K562 (cell line): Measurements from ENCODE around the gene RNF151. TPM values are rescaled to one million over a fixed set of nuclear protein-coding genes. Genes with fewer than 3 reads are reported as not detected.
A peak's percentile ranks its signal among the peaks of the same experiment; 100 is the strongest.

ENCODE experiments used
- ATAC-seq: fragments of 200-7000 bp; cut with Tn5 transposase; 3 replicates; pipeline ENCODE4 v1.9.1; 2020; ENCODE audit warnings: moderate library complexity
- BruUV-seq: library from RNA; stranded (reverse); fragments of 400-500 nt; replicated peaks from 2 replicates; lab custom pipeline; 2021; lab: Mats Ljungman, UMichigan
- CTCF ChIA-PET: fragments of 300-600 bp; formaldehyde crosslinking; extraction: SDS; loops from one replicate; lab custom pipeline; 2021; ENCODE audit warnings: low intra/inter-chr PET ratio; lab: Yijun Ruan, JAX
- POLR2A ChIA-PET: fragments of 300-600, 350-650 bp; sonication (Branson Sonifier 250); formaldehyde crosslinking; extraction: SDS; loops from one replicate; lab custom pipeline; 2021; ENCODE audit warnings: antibody characterized with exemption, inconsistent platforms; lab: Yijun Ruan, JAX
- DNase-seq, 4 experiments: peaks; one replicate each; pipeline versions ENCODE4 v3.0.0 to v3.0.0-alpha.2; 2011 to 2018; ENCODE audit warnings: low spot score in 3 of 4, mixed read lengths in 3 of 4; ENCODE audit errors: extremely low read depth in 1 of 4
- FAIRE-seq: peaks from 2 replicates; lab custom pipeline; 2011; peaks lifted over from hg19 to GRCh38; lab: Jason Lieb, UNC
- H2AFZ ChIP-seq: 2 replicates; pipeline ENCODE4 v1.6.0; 2011; ENCODE audit warnings: low read depth, low read length, control low read depth, inconsistent platforms
- H3K27ac ChIP-seq: fragments of 200-600 bp; 3 replicates; pipeline ENCODE4 v1.8.0; 2011; ENCODE audit warnings: low read depth, mild to moderate bottlenecking, control low read depth, inconsistent platforms, low read length, moderate library complexity, mixed read lengths; ENCODE audit errors: extremely low read depth
- H3K27me3 ChIP-seq, 2 experiments: fragments of 300-600 bp in 1 of 2; 2 replicates in 1 of 2; 3 replicates in 1 of 2; pipeline versions ENCODE4 v1.6.0 to v1.8.0; 2011; ENCODE audit warnings: inconsistent platforms in 2 of 2, low read length in 2 of 2, mild to moderate bottlenecking in 1 of 2, mixed read lengths in 1 of 2, moderate library complexity in 1 of 2; ENCODE audit not compliant: control insufficient read depth in 2 of 2, insufficient read depth in 2 of 2
- H3K36me3 ChIP-seq: fragments of 300-600 bp; 3 replicates; pipeline ENCODE4 v1.8.0; 2011; ENCODE audit warnings: mild to moderate bottlenecking, low read length, inconsistent platforms; ENCODE audit not compliant: control insufficient read depth, insufficient read depth
- H3K4me1 ChIP-seq, 2 experiments: fragments of 200-600 bp in 1 of 2; replicated peaks in 1 of 2; 2 replicates in 1 of 2; 3 replicates in 1 of 2; pipeline versions ENCODE4 v1.5.1 to v1.8.0; 2011; ENCODE audit warnings: inconsistent platforms in 2 of 2, low read length in 2 of 2, mild to moderate bottlenecking in 1 of 2, mixed read lengths in 1 of 2, moderate library complexity in 1 of 2; ENCODE audit not compliant: control insufficient read depth in 2 of 2, insufficient read depth in 2 of 2
- H3K4me2 ChIP-seq: 2 replicates; pipeline ENCODE4 v1.6.1; 2011; ENCODE audit warnings: low read length, control low read depth, inconsistent platforms, mixed read lengths; ENCODE audit not compliant: insufficient read depth
- H3K4me3 ChIP-seq: fragments of 200-600 bp; sonication (generic), shearing (Covaris generic); 2 replicates; pipeline ENCODE4 v1.5.1; 2016; ENCODE audit warnings: control low read depth, inconsistent platforms
- H3K79me2 ChIP-seq: fragments of 200-600 bp; 3 replicates; pipeline ENCODE4 v1.8.0; 2011; ENCODE audit warnings: low read length, inconsistent platforms; ENCODE audit not compliant: control insufficient read depth, insufficient read depth
- H3K9ac ChIP-seq, 2 experiments: 2 replicates each; pipeline versions ENCODE4 v1.6.0 to v1.6.1; 2011; ENCODE audit warnings: low read depth in 2 of 2, low read length in 2 of 2, control low read depth in 1 of 2, inconsistent platforms in 1 of 2, mild to moderate bottlenecking in 1 of 2, mixed read lengths in 1 of 2; ENCODE audit not compliant: insufficient read depth in 1 of 2
- H3K9me1 ChIP-seq: one replicate; pipeline ENCODE4 v1.6.0; 2011; ENCODE audit warnings: inconsistent platforms, mild to moderate bottlenecking, low read length, moderate library complexity; ENCODE audit not compliant: control insufficient read depth, insufficient read depth
- H3K9me3 ChIP-seq: replicated peaks from 2 replicates; pipeline ENCODE4 v1.5.1; 2011; ENCODE audit warnings: low read depth, low read length, inconsistent platforms; ENCODE audit not compliant: control insufficient read depth, insufficient read depth
- H4K20me1 ChIP-seq: replicated peaks from 2 replicates; pipeline ENCODE4 v1.6.1; 2011; ENCODE audit warnings: low read length, inconsistent platforms, mixed read lengths; ENCODE audit not compliant: control insufficient read depth, insufficient read depth
- ETS2 ChIP-seq: IDR thresholded peaks from 2 replicates; pipeline ENCODE4 v1.6.1; 2016; ENCODE audit warnings: borderline replicate concordance, missing genetic modification characterization, mild to moderate bottlenecking, moderate library complexity, missing compliant biosample characterization; ENCODE audit not compliant: poor library complexity, severe bottlenecking
- ETV1 ChIP-seq: fragments of 450-650 bp; conservative IDR thresholded peaks from 2 replicates; pipeline ENCODE4 v1.6.1; 2016; ENCODE audit warnings: missing genetic modification characterization, control low read depth, low read depth, missing compliant biosample characterization
- FOSL1 ChIP-seq: fragments of 200-800 bp; sonication (Bioruptor generic); conservative IDR thresholded peaks from 2 replicates; pipeline ENCODE4 v1.6.1; 2016; ENCODE audit warnings: missing genetic modification characterization, missing compliant biosample characterization
- FOXJ2 ChIP-seq: fragments of 200-800 bp; sonication (Bioruptor generic); IDR thresholded peaks from 2 replicates; pipeline ENCODE4 v1.6.1; 2016; ENCODE audit warnings: missing genetic modification characterization, missing compliant biosample characterization
- FOXM1 ChIP-seq, 2 experiments: fragments of 450-650 bp in 1 of 2; sonication (generic) in 1 of 2; formaldehyde crosslinking in 1 of 2; IDR thresholded peaks; 2 replicates each; pipeline versions ENCODE4 v1.6.1 to v1.9.0; 2017 to 2022; ENCODE audit warnings: low read depth in 2 of 2, mild to moderate bottlenecking in 2 of 2, missing genetic modification reagents in 1 of 2, moderate library complexity in 1 of 2
- IFI16 ChIP-seq: fragments of 250-450 bp; sonication (Bioruptor Pico); IDR thresholded peaks from 2 replicates; pipeline ENCODE4 v2.1.2; 2022; ENCODE audit warnings: mild to moderate bottlenecking, inconsistent platforms
- MED1 ChIP-seq: sonication (generic); formaldehyde crosslinking; IDR thresholded peaks from 2 replicates; pipeline ENCODE4 v1.8.1; 2023; ENCODE audit warnings: missing genetic modification reagents, borderline replicate concordance
- MITF ChIP-seq: IDR thresholded peaks from 2 replicates; pipeline ENCODE4 v1.6.1; 2014; ENCODE audit warnings: antibody characterized with exemption
- MLX ChIP-seq, 2 experiments: fragments of 450-650 bp in 1 of 2; sonication (generic) in 1 of 2; formaldehyde crosslinking; conservative IDR thresholded peaks; 2 replicates each; pipeline versions ENCODE4 v1.4.0 to v1.8.1; 2020 to 2022; ENCODE audit warnings: mild to moderate bottlenecking in 1 of 2, missing genetic modification reagents in 1 of 2
- NR2C2 ChIP-seq, 2 experiments: fragments of 200-800 bp in 1 of 2; sonication (Bioruptor generic) in 1 of 2; sonication (generic) in 1 of 2; formaldehyde crosslinking in 1 of 2; IDR thresholded peaks; 2 replicates each; pipeline versions ENCODE4 v1.6.1 to v1.8.0; 2016 to 2022; ENCODE audit warnings: mild to moderate bottlenecking in 1 of 2, missing compliant biosample characterization in 1 of 2, missing genetic modification characterization in 1 of 2, missing genetic modification reagents in 1 of 2
- PRPF4 ChIP-seq: fragments of 200-400 bp; formaldehyde crosslinking; IDR thresholded peaks from one replicate; pipeline ENCODE4 v1.6.1; 2017; ENCODE audit warnings: low read length, low read depth, mild to moderate bottlenecking; ENCODE audit not compliant: insufficient read depth, poor library complexity, severe bottlenecking
- RBFOX2 ChIP-seq: fragments of 200-400 bp; formaldehyde crosslinking; IDR thresholded peaks from 2 replicates; pipeline ENCODE4 v1.6.1; 2017; ENCODE audit warnings: low read depth, mild to moderate bottlenecking, low read length, moderate library complexity
- SIN3A ChIP-seq, 2 experiments: fragments of 150-350 bp in 1 of 2; IDR thresholded peaks; 2 replicates each; pipeline ENCODE4 v1.6.1; 2011 to 2016; ENCODE audit warnings: borderline replicate concordance in 2 of 2, low read depth in 2 of 2, low read length in 2 of 2, mild to moderate bottlenecking in 2 of 2, moderate library complexity in 2 of 2; ENCODE audit not compliant: control insufficient read depth in 1 of 2
- ZNF408 ChIP-seq: fragments of 250-450 bp; sonication (Bioruptor Pico); IDR thresholded peaks from 2 replicates; pipeline ENCODE4 v1.4.0; 2020; ENCODE audit warnings: low read depth, mild to moderate bottlenecking, moderate library complexity
- ZNF561 ChIP-seq: fragments of 450-650 bp; formaldehyde crosslinking; conservative IDR thresholded peaks from 2 replicates; pipeline ENCODE4 v1.4.0; 2020; ENCODE audit warnings: mild to moderate bottlenecking, moderate library complexity
- ZZZ3 ChIP-seq: fragments of 450-650 bp; IDR thresholded peaks from 2 replicates; pipeline ENCODE4 v1.6.1; 2016; ENCODE audit warnings: antibody characterized with exemption, mild to moderate bottlenecking, moderate library complexity
- WGBS: fragments of 100-300 bp; shearing (Covaris generic); methylation state at CpG from one replicate; pipeline ENCODE4 v1.1.6; 2016; ENCODE audit warnings: low coverage, mixed read lengths; ENCODE audit not compliant: insufficient coverage; ENCODE audit errors: missing lambda C conversion rate; 5-methylcytosine and 5-hydroxymethylcytosine counted together
- in situ Hi-C: fragments of 300-500 bp; cut with MboI; formaldehyde crosslinking; loops from 4 replicates; pipeline ENCODE4 v1.15.0; 2018; ENCODE audit warnings: inconsistent platforms, mixed read lengths
- intact Hi-C: fragments of 100-400 bp; cut with micrococcal nuclease; formaldehyde crosslinking; loops from 2 replicates; pipeline ENCODE4 v1.14.2; 2022
- polyA plus RNA-seq, 8 experiments: library from polyadenylated mRNA; depleted of rRNA in 4 of 8; stranded (reverse) in 5 of 8; unstranded in 3 of 8; fragments of >200 nt; fragmentation: Nextera tagmentation in 2 of 8; fragmentation: Illumina TruSeq in 1 of 8; extraction: Ambion mirVana in 2 of 8; extraction: Trizol in 1 of 8; gene quantifications; 2 replicates each; pipeline versions ENCODE4 v1.2.1 to v1.2.3, GENCODE V29; 2011 to 2014; ENCODE audit warnings: inconsistent platforms in 1 of 8, missing spikeins in 1 of 8
- total RNA-seq, 7 experiments: library from RNA; depleted of rRNA in 6 of 7; stranded (reverse); fragments of >200 nt in 6 of 7; fragmentation: Illumina TruSeq in 2 of 7; extraction: Trizol in 2 of 7; gene quantifications; 2 replicates each; pipeline versions ENCODE4 v1.2.1 to v1.2.3, GENCODE V29; 2011 to 2021; ENCODE audit warnings: low replicate concordance in 1 of 7

Gene RNF151
- total and polyA plus RNA-seq, 9 of the 15 experiments (the other 6 are each of a cell fraction or from before 2014, with no cell fraction given) = not detected

- Histone ChIP-seq H3K4me2 (peak overlapping the region; percentile 82), H3K9ac (peak overlapping the region; percentile 67 to 98), H4K20me1 (no peaks in the 10 kb centered on the region), H3K27ac (peak overlapping the region; percentile 73), H3K27me3 (no peaks in the 10 kb centered on the region), H3K9me3 (no peaks in the 10 kb centered on the region), H3K9me1 (no peaks in the 10 kb centered on the region), H3K79me2 (peaks cover 16% of the 10 kb centered on the region), H2AFZ (peak overlapping the region; percentile 82), H3K4me1 (peaks cover 6 to 73% of the 10 kb centered on the region in 2 experiments; a peak in 4 of 5 replicates), H3K4me3 (peak overlapping the region; percentile 70), H3K36me3 (peaks cover 24% of the 10 kb centered on the region; the same call in 1 of the 3 replicates)
- WGBS = 2% methylated on average over 47 of the region's 58 CpGs
- intact Hi-C loops = no loop called here
- ChIA-PET CTCF (interaction anchor here (0.7 kb wide), 1 partner anchor 197 kb away, joined by 3 read pairs; no protein-coding TSS in a partner anchor), POLR2A (interaction anchor here (0.6 to 10.2 kb wide), 8 partner anchors 8 to 32 kb away, joined by 3 to 103 read pairs (median 4); partner anchors contain the start of genes RNF151, RPS2 and TBL3)
- FAIRE-seq (peak; percentile 65), ATAC-seq (peak; percentile 25), DNase-seq (peak; percentile 46 to 72 (median 64))
- in situ Hi-C loops = no loop called here
- TSS peak; percentile 68 for BruUV-seq
- TF ChIP-seq ZNF408 = no peak
- TF ChIP-seq ZZZ3 = no peak
- TF ChIP-seq FOSL1 (tag) = 0 out of 2 replicates have a peak, but pooled peaks have one; percentile 1
- TF ChIP-seq ETV1 (tag) = no peak
- TF ChIP-seq ZNF561 (CRISPR knock-in tag) = no peak
- no peak for TF ChIP-seq PRPF4
- TF ChIP-seq MLX (CRISPR knock-in tag; conservative IDR thresholded peaks at IDR 0.05) = no peak
- TF ChIP-seq MED1 = 0 out of 2 replicates have a peak, but pooled peaks have one; percentile 35
- no peak for TF ChIP-seq FOXM1 (IDR thresholded peaks at IDR 0.05; ENCODE audit: low read depth)
- TF ChIP-seq FOXM1 (CRISPR knock-in tag; IDR thresholded peaks at IDR 0.05; ENCODE audit: low read depth) = 0 out of 2 replicates have a peak, but pooled peaks have one; percentile 14
- no peak for TF ChIP-seq IFI16 (CRISPR knock-in tag)
- TF ChIP-seq MITF = peak; percentile 39; the same call in 1 of the 2 replicates
- TF ChIP-seq NR2C2 (CRISPR knock-in tag; IDR thresholded peaks at IDR 0.05) = no peak
- peak; percentile 96 for TF ChIP-seq NR2C2 (tag; IDR thresholded peaks at IDR 0.05)
- 0 out of 4 replicates have a peak, but pooled peaks of 1 of the 2 experiments have one; percentile 17 for TF ChIP-seq SIN3A (IDR thresholded peaks at IDR 0.05; ENCODE audit: borderline replicate concordance in 2 of 2, control insufficient read depth in 1 of 2, low read depth in 2 of 2, low read length in 2 of 2)
- no peak for TF ChIP-seq ETS2 (tag)
- 0 out of 2 replicates have a peak, but pooled peaks have one; percentile 4 for TF ChIP-seq FOXJ2
- peak; percentile 45 for TF ChIP-seq RBFOX2
These were observed 17.9 kb downstream of the RNF151 start for GRCh38 chr16:1984347-1985225.
